Subcutaneous adipose tissue (tissue), 4 donors: ENCODE data around the gene AUTS2. TPM values are rescaled to one million over a fixed set of nuclear protein-coding genes. Genes with fewer than 3 reads are reported as not detected.

Source experiments
- total RNA-seq, 4 donors: library from RNA; depleted of rRNA; stranded (reverse); fragments of >200 nt; gene quantifications; one replicate each; pipeline ENCODE4 v1.1.0, GENCODE V29; 2016
- TF ChIP-seq, protein P1 (sequence below): fragments of 450-650 bp; IDR thresholded peaks from one replicate; pipeline ENCODE4 v1.5.1; 2016; ENCODE audit warnings: low read depth, mild to moderate bottlenecking, control low read depth, antibody characterized with exemption, moderate library complexity

Gene AUTS2
- total RNA-seq, 4 donors from 2014 or later = 22.4 to 46.9 (median 27.4) TPM

DNA sequence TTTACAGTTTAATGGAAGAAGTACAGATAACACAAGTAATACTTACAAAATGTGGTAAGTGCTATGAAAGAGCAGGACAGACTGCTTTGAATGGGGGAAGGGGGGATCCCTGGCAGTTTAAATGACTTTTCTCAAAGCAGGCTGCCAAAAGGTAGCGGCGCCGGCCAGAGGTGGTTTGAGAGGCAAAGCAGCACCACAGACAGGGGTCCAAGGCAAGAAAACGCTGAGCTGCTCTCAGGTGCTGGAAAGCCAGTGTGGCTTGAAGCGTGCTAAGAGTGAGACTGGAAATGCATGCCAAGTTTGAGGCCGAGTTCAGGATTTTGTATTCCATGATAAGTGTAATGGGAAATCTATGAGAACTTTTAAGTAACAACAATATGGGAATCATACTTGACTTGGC, 437.7 kb downstream of the AUTS2 start:
- TF ChIP-seq, protein P1, sequence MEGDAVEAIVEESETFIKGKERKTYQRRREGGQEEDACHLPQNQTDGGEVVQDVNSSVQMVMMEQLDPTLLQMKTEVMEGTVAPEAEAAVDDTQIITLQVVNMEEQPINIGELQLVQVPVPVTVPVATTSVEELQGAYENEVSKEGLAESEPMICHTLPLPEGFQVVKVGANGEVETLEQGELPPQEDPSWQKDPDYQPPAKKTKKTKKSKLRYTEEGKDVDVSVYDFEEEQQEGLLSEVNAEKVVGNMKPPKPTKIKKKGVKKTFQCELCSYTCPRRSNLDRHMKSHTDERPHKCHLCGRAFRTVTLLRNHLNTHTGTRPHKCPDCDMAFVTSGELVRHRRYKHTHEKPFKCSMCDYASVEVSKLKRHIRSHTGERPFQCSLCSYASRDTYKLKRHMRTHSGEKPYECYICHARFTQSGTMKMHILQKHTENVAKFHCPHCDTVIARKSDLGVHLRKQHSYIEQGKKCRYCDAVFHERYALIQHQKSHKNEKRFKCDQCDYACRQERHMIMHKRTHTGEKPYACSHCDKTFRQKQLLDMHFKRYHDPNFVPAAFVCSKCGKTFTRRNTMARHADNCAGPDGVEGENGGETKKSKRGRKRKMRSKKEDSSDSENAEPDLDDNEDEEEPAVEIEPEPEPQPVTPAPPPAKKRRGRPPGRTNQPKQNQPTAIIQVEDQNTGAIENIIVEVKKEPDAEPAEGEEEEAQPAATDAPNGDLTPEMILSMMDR = no peak

GRCh38 chr7:70036695-70037094, 438.4 kb downstream of the AUTS2 start:
- TF ChIP-seq, protein P1 = no peak

GRCh38 chr7:70037171-70037933, 439.1 kb downstream of the AUTS2 start:
- TF ChIP-seq, protein P1 = no peak

GRCh38 chr7:70040051-70040450, 441.8 kb downstream of the AUTS2 start:
- TF ChIP-seq, protein P1 = no peak

GRCh38 chr7:70040970-70041766, 442.9 kb downstream of the AUTS2 start:
- TF ChIP-seq, protein P1 = no peak

DNA sequence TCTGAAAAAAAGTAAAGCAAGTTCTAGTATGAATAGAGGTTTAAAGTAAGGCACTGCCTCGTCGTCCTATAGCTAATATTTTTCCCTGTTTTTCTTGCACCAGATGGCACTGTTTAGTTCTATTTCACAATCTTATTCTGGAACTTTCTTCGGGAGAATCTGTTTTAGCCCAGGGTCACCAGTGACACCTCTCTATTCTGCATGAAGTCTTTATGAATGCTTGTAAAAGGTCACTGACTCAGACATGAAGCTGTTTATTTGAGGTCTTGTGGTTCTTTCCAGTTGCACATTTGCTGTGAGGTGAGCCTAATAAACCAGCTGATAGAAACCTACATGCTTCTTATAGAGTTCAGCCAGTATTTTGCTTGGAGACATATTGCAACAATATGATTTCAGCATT, 444.3 kb downstream of the AUTS2 start:
- TF ChIP-seq, protein P1 = no peak

DNA sequence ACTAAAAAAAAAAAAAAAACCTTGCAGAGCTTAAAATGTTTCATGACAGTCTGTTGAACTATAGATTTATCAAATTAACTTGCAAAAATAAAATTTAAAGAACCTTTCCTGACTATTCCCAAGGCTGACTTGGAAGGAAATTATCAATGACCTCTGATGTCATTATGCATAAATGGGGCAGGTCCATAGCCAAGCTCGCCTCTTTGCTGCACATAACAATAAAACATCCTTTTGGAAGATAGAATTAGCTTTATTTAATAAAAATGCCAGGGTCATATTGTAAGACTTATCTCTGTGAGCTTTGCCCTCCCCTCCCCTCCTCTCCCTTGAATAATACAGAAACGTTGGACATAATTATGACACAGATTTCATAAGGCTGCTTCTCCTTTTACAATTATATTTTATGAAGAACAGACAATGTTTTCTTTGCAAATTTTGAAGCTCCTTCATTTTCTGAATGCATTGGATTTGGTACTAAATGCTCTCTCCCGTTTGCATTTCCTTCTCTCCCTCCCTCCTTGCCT, 444.8 kb downstream of the AUTS2 start:
- TF ChIP-seq, protein P1 = no peak
